Breast epithelium (tissue), 4 donors: ENCODE data around the gene THOC6. TPM values are rescaled to one million over a fixed set of nuclear protein-coding genes. Genes with fewer than 3 reads are reported as not detected.
A peak's percentile ranks its signal among the peaks of the same experiment; 100 is the strongest.

Source experiments
- DNase-seq, 2 donors: peaks; one replicate each; pipeline ENCODE4 v3.0.0-alpha.2; 2019; ENCODE audit warnings: low spot score in 2 of 2
- H3K27ac ChIP-seq, 2 donors: fragments of 200-600 bp; sonication (generic) in 1 of 2; one replicate each; pipeline ENCODE4 v1.5.1; 2016 to 2019; ENCODE audit warnings: mild to moderate bottlenecking in 1 of 2
- H3K27me3 ChIP-seq, 2 donors: fragments of 200-600 bp; sonication (generic) in 1 of 2; one replicate each; pipeline versions ENCODE4 v1.5.1 to v1.6.0; 2017 to 2019; ENCODE audit warnings: control low read depth in 1 of 2, mild to moderate bottlenecking in 1 of 2
- H3K36me3 ChIP-seq: fragments of 200-600 bp; one replicate; pipeline ENCODE4 v1.5.1; 2019
- H3K4me1 ChIP-seq, 2 donors: fragments of 200-600 bp; sonication (generic); one replicate each; pipeline ENCODE4 v1.5.1; 2016 to 2019; ENCODE audit warnings: control low read depth in 1 of 2
- H3K4me3 ChIP-seq, 3 donors: fragments of 200-600 bp; sonication (generic); 1 replicate in 2 of 3; 2 replicates in 1 of 3; pipeline ENCODE4 v1.5.1; 2016 to 2019; ENCODE audit warnings: mild to moderate bottlenecking in 3 of 3, moderate library complexity in 2 of 3
- H3K9me3 ChIP-seq, 2 donors: fragments of 200-600 bp; sonication (generic) in 1 of 2; one replicate each; pipeline ENCODE4 v1.5.1; 2016 to 2019; ENCODE audit warnings: control low read depth in 1 of 2
- POLR2A ChIP-seq: fragments of 450-650 bp; IDR thresholded peaks from one replicate; pipeline ENCODE4 v1.6.1; 2016; ENCODE audit warnings: antibody characterized with exemption, mild to moderate bottlenecking, moderate library complexity
- POLR2AphosphoS5 ChIP-seq, 3 donors: sonication (generic); formaldehyde crosslinking; IDR thresholded peaks; one replicate each; pipeline ENCODE4 v1.6.1; 2017; ENCODE audit warnings: antibody characterized with exemption in 3 of 3
- intact Hi-C: fragments of 100-400 bp; cut with DNase I; formaldehyde crosslinking; loops from one replicate; pipeline ENCODE4 v1.15.1; 2023; ENCODE audit warnings: low total_unique reads
- total RNA-seq, 3 donors: library from RNA; depleted of rRNA; stranded (reverse); fragments of >200 nt; gene quantifications; one replicate each; pipeline ENCODE4 v1.1.0, GENCODE V29; 2016
- TF ChIP-seq, protein P1 (sequence below), 3 donors: fragments of 450-650 bp; IDR thresholded peaks; one replicate each; pipeline ENCODE4 v1.5.1; 2016 to 2017; ENCODE audit warnings: antibody characterized with exemption in 3 of 3, mild to moderate bottlenecking in 3 of 3, moderate library complexity in 3 of 3

The THOC6 gene
- total RNA-seq, 3 donors from 2014 or later: 15.5 to 26.1 (median 18.4) TPM

DNA sequence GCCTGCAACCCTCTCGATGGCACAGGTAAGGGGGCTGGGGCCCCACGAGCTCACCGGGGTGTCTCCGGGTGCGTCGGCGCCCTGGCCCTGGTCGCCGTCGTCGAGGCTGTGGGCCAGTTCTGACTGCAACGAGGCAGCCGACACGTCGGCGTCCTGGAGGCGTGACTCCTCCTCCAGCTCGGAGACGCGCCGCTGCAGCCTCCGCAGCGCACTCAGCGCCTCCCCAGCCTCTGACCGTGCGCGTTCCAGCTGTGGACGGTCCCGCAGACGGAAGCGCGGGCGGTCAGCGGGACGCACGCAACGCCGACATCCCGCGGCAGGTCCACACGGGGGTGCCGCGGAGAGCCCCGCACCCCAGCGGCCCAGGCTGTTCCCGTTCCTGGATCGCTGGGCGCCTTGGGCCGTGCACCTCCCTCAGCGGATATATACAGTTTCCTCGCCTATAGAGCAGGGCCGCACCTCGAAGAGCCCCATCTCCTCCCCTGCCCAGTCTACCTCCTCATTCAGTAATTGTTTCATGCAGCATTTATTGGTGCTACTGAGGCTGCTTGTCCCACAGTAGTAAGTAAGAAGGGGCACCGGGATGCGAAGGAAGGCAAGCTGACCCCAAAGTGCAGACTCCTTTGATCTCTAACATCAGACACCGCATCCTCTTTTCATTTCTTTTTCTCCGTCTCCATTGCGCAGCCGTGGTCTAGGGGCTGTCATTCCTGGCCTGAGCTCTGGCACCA lies 5.8 kb downstream of the THOC6 start:
- H3K4me1 ChIP-seq: no peaks in the 10 kb centered on the region
- no peaks in the 10 kb centered on the region for H3K36me3 ChIP-seq
- intact Hi-C loops: no loop called here
- TF ChIP-seq POLR2A: no peak
- TF ChIP-seq, protein P1, sequence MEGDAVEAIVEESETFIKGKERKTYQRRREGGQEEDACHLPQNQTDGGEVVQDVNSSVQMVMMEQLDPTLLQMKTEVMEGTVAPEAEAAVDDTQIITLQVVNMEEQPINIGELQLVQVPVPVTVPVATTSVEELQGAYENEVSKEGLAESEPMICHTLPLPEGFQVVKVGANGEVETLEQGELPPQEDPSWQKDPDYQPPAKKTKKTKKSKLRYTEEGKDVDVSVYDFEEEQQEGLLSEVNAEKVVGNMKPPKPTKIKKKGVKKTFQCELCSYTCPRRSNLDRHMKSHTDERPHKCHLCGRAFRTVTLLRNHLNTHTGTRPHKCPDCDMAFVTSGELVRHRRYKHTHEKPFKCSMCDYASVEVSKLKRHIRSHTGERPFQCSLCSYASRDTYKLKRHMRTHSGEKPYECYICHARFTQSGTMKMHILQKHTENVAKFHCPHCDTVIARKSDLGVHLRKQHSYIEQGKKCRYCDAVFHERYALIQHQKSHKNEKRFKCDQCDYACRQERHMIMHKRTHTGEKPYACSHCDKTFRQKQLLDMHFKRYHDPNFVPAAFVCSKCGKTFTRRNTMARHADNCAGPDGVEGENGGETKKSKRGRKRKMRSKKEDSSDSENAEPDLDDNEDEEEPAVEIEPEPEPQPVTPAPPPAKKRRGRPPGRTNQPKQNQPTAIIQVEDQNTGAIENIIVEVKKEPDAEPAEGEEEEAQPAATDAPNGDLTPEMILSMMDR (IDR thresholded peaks at IDR 0.05): no peak
- TF ChIP-seq POLR2AphosphoS5 (IDR thresholded peaks at IDR 0.05): no peak
- no peak overlapping the region for H3K27ac ChIP-seq
- H3K27me3 ChIP-seq: no peaks in the 10 kb centered on the region
- no peaks in the 10 kb centered on the region for H3K9me3 ChIP-seq
- peak overlapping the region in 1 of 3 donors; percentile 51 for H3K4me3 ChIP-seq
- DNase-seq: no peak

DNA sequence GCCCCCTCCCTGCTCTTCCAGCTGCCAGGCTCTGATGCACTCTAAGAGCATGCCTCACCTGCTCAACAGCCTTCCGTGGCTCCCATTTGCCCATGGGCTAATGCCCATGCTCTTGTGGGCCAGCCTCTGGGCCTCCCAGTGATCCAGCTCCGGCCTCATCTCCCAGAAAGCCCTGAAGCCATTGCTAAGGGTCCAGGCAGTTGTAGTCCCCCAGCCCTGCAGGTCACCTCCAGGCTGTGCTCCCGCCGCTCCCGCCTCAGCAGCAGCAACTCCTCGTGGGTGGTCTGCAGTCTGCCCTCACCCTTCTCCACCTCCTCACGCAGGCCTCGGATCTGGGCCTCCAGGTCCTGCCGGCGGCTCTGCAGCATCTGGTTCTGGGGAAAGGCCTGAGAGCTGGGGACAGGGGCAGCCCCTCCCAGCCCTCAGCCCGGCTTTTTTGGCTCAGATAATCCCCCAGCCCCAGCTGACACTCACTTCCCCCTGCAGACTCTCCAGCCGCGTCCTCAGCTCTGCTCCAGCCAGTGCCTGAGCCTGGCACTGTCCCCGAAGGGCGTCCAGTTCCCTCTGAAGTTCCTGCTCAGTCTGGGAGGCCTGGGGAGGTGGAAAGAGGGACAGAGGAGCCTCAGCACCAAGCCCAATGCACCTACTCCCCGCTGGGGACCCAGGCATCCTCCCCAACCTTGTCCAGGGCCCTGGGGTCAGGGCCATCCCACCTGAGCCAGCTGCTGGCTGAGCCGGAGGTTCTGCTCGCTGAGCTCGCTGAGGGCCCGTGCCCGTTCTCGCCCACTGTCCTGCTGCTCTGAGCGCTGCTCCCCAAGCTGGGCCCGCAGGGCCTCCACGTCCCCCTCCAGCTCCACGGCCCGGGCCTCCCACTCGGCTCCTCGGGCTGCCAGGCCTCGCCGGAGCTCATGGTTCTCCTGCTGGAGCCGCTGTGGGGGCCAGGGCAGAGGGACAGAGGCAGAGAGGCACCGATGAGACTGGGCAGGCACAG lies 6.7 kb downstream of the THOC6 start:
- no peak overlapping the region for H3K27ac ChIP-seq
- H3K4me3 ChIP-seq: no peak overlapping the region
- intact Hi-C loops: no loop called here
- DNase-seq: no peak
- peaks cover 0 to 3% of the 10 kb centered on the region in 2 donors for H3K4me1 ChIP-seq
- H3K9me3 ChIP-seq: no peaks in the 10 kb centered on the region
- no peak for TF ChIP-seq POLR2A
- TF ChIP-seq POLR2AphosphoS5 (IDR thresholded peaks at IDR 0.05): no peak
- TF ChIP-seq, protein P1 (IDR thresholded peaks at IDR 0.05): no peak
- H3K27me3 ChIP-seq: peaks cover 0 to 7% of the 10 kb centered on the region in 2 donors
- H3K36me3 ChIP-seq: no peaks in the 10 kb centered on the region

DNA sequence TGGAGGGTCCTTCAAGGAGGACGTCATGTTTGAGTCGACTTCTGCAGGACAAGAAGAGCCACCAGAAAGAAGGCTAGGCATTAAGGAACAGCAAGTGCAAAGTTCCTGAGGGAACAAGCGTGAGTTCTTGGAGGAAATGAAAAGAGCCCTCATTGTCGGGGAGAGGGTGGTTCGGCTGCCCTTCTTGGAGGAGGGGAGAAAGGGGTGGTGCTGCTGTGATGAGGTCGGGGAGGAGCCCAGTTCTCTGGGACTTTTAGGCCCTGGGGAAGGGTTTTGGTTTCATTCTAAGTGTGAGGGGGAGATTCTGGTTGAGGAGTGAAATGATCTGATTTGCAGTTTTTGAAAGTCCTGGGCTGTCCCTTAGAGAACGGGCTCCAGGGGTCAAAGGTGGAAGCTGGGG lies 8.8 kb downstream of the THOC6 start:
- Histone ChIP-seq H3K36me3 (no peaks in the 10 kb centered on the region), H3K4me1 (peaks cover 0 to 4% of the 10 kb centered on the region in 2 donors), H3K27ac (peak overlapping the region in 1 of 2 donors; percentile 13), H3K4me3 (no peak overlapping the region), H3K27me3 (peaks cover 0 to 23% of the 10 kb centered on the region in 2 donors), H3K9me3 (no peaks in the 10 kb centered on the region)
- TF ChIP-seq, protein P1 (IDR thresholded peaks at IDR 0.05): no peak
- no peak for TF ChIP-seq POLR2AphosphoS5 (IDR thresholded peaks at IDR 0.05)
- no peak for TF ChIP-seq POLR2A
- DNase-seq: no peak
- intact Hi-C loops: no loop called here

DNA sequence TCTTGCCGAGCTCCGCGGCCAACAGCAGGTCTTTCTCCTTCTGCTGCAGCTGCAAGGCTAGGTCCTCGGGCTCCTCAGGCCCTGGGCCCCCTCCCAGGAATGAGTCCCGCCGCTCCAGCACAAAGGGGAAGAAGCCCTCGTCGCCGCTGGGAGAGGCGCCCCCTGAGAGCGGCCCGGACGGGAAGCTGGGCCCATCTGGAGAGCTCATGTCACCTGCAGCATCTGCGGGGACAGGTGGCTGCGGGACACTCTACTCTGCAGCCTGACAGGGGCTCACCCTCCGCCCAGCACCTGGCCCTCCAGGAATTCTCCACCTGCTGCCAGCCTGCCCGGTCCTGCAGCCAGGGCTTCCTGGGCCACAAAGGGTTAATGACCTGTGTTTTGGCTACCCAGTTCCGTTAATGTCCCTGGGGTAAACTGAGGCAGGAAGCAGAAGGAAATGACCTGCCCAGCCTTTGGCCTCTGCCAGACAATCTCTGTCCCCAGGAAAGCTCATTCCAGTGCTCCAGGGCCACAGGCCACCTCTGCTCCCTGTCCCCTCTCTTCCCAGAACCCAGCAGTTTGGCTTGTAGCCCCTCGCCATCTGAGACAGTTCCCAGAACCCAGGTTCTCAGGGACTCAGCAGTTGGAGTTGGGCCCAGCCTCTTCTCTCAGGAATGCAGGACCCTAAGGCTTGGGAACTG lies 11.6 kb downstream of the THOC6 start:
- DNase-seq: no peak
- Histone ChIP-seq H3K4me1 (peaks cover 0 to 4% of the 10 kb centered on the region in 2 donors), H3K27ac (peak overlapping the region in 1 of 2 donors; percentile 91), H3K36me3 (no peaks in the 10 kb centered on the region), H3K9me3 (no peaks in the 10 kb centered on the region), H3K4me3 (peak overlapping the region in 2 of 3 donors; percentile 64 to 66), H3K27me3 (peaks cover 0 to 40% of the 10 kb centered on the region in 2 donors)
- TF ChIP-seq POLR2A (no peak), POLR2AphosphoS5 (IDR thresholded peaks at IDR 0.05) (no peak)
- TF ChIP-seq, protein P1 (IDR thresholded peaks at IDR 0.05): no peak
- intact Hi-C loops: no loop called here
